RWPE2 (cell line): ENCODE data around the gene GPR27.

ENCODE experiments used
- ATAC-seq: fragments of 200-7000 bp; cut with Tn5 transposase; 3 replicates; pipeline ENCODE4 v1.9.1; 2021; ENCODE audit warnings: low read depth
- DNase-seq: peaks from one replicate; pipeline ENCODE4 v3.0.0-alpha.2; 2020; ENCODE audit warnings: low spot score
- H3K27ac ChIP-seq: fragments of 450-650 bp; 2 replicates; pipeline ENCODE4 v1.5.1; 2017; ENCODE audit warnings: mild to moderate bottlenecking; ENCODE audit not compliant: poor library complexity, severe bottlenecking
- H3K27me3 ChIP-seq: fragments of 250-450 bp; sonication (Bioruptor Pico); 2 replicates; pipeline ENCODE4 v1.5.1; 2021; ENCODE audit warnings: mild to moderate bottlenecking, moderate library complexity; ENCODE audit not compliant: insufficient read depth, poor library complexity, severe bottlenecking
- H3K36me3 ChIP-seq: fragments of 250-450 bp; sonication (Bioruptor Pico); 2 replicates; pipeline ENCODE4 v1.5.1; 2020; ENCODE audit warnings: low read depth, mild to moderate bottlenecking, moderate library complexity
- H3K4me1 ChIP-seq: fragments of 250-450 bp; sonication (Bioruptor Pico); 2 replicates; pipeline ENCODE4 v1.5.1; 2021; ENCODE audit warnings: mild to moderate bottlenecking, moderate library complexity; ENCODE audit not compliant: insufficient read depth, poor library complexity, severe bottlenecking
- H3K4me3 ChIP-seq: fragments of 250-450 bp; sonication (Bioruptor Pico); 2 replicates; pipeline ENCODE4 v1.5.1; 2021; ENCODE audit warnings: mild to moderate bottlenecking, moderate library complexity; ENCODE audit not compliant: severe bottlenecking
- H3K9me3 ChIP-seq: fragments of 250-450 bp; sonication (Bioruptor Pico); 2 replicates; pipeline ENCODE4 v1.5.1; 2021; ENCODE audit warnings: mild to moderate bottlenecking, moderate library complexity; ENCODE audit not compliant: severe bottlenecking
- TF ChIP-seq, protein P1 (sequence below): fragments of 450-650 bp; IDR thresholded peaks from one replicate; pipeline ENCODE4 v1.5.1; 2017; ENCODE audit warnings: mild to moderate bottlenecking, moderate library complexity; ENCODE audit not compliant: poor library complexity, severe bottlenecking

The GPR27 gene

GRCh38 chr3:71708476-71709105 is 45.1 kb upstream of the GPR27 start:
- no peaks in the 10 kb centered on the region for H3K36me3 ChIP-seq
- peaks cover 3% of the 10 kb centered on the region for H3K4me1 ChIP-seq
- H3K27ac ChIP-seq = no peak overlapping the region
- no peaks in the 10 kb centered on the region for H3K9me3 ChIP-seq
- no peaks in the 10 kb centered on the region for H3K27me3 ChIP-seq
- DNase-seq (no peak), ATAC-seq (no peak)
- TF ChIP-seq, protein P1, sequence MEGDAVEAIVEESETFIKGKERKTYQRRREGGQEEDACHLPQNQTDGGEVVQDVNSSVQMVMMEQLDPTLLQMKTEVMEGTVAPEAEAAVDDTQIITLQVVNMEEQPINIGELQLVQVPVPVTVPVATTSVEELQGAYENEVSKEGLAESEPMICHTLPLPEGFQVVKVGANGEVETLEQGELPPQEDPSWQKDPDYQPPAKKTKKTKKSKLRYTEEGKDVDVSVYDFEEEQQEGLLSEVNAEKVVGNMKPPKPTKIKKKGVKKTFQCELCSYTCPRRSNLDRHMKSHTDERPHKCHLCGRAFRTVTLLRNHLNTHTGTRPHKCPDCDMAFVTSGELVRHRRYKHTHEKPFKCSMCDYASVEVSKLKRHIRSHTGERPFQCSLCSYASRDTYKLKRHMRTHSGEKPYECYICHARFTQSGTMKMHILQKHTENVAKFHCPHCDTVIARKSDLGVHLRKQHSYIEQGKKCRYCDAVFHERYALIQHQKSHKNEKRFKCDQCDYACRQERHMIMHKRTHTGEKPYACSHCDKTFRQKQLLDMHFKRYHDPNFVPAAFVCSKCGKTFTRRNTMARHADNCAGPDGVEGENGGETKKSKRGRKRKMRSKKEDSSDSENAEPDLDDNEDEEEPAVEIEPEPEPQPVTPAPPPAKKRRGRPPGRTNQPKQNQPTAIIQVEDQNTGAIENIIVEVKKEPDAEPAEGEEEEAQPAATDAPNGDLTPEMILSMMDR = no peak
- H3K4me3 ChIP-seq = no peak overlapping the region

GRCh38 chr3:71709908-71710511 is 43.6 kb upstream of the GPR27 start:
- no peaks in the 10 kb centered on the region for H3K27me3 ChIP-seq
- H3K4me1 ChIP-seq = peaks cover 3% of the 10 kb centered on the region
- H3K36me3 ChIP-seq = no peaks in the 10 kb centered on the region
- ATAC-seq (no peak), DNase-seq (no peak)
- TF ChIP-seq, protein P1 = no peak
- no peak overlapping the region for H3K27ac ChIP-seq
- H3K9me3 ChIP-seq = no peaks in the 10 kb centered on the region
- H3K4me3 ChIP-seq = no peak overlapping the region

GRCh38 chr3:71710906-71711494 is 42.7 kb upstream of the GPR27 start:
- Histone ChIP-seq H3K27ac (no peak overlapping the region), H3K4me1 (peaks cover 3% of the 10 kb centered on the region), H3K36me3 (no peaks in the 10 kb centered on the region), H3K9me3 (no peaks in the 10 kb centered on the region), H3K27me3 (no peaks in the 10 kb centered on the region), H3K4me3 (no peak overlapping the region)
- ATAC-seq (peak; percentile 53; the same call in 1 of the 3 replicates), DNase-seq (no peak)
- TF ChIP-seq, protein P1 = peak; percentile 84

- no peak for DNase-seq
- TF ChIP-seq, protein P1 = no peak
- Histone ChIP-seq H3K4me1 (peaks cover 3% of the 10 kb centered on the region), H3K27me3 (no peaks in the 10 kb centered on the region), H3K9me3 (no peaks in the 10 kb centered on the region), H3K27ac (no peak overlapping the region), H3K36me3 (no peaks in the 10 kb centered on the region), H3K4me3 (no peak overlapping the region)
- peak; percentile 90 for ATAC-seq
Observed at GRCh38 chr3:71713041-71713440, 40.6 kb upstream of the GPR27 start.

GRCh38 chr3:71714595-71714994 is 39.1 kb upstream of the GPR27 start:
- TF ChIP-seq, protein P1 = no peak
- Histone ChIP-seq H3K27me3 (no peaks in the 10 kb centered on the region), H3K27ac (no peak overlapping the region), H3K4me3 (no peak overlapping the region), H3K9me3 (no peaks in the 10 kb centered on the region), H3K36me3 (no peaks in the 10 kb centered on the region), H3K4me1 (peaks cover 3% of the 10 kb centered on the region)
- ATAC-seq = no peak
- no peak for DNase-seq
